GM18505 (cell line): ENCODE data around the gene CYLD.

Source experiments
- ATAC-seq: cut with Tn5 transposase; IDR thresholded peaks from one replicate; pipeline ENCODE4 v1.9.1; 2021; ENCODE audit not compliant: unreplicated experiment
- POLR2A ChIP-seq: IDR thresholded peaks from 4 replicates; pipeline ENCODE4 v1.6.1; 2011; ENCODE audit warnings: borderline replicate concordance; ENCODE audit not compliant: insufficient read depth, insufficient read length; ENCODE audit errors: extremely low read depth

CYLD gene

GRCh38 chr16:50719401-50720337 lies 22.2 kb upstream of the CYLD start:
- TF ChIP-seq POLR2A = no peak
- ATAC-seq = no peak

- ATAC-seq = no peak
- TF ChIP-seq POLR2A = no peak
Observed at GRCh38 chr16:50721549-50722404, 20.1 kb upstream of the CYLD start.

DNA sequence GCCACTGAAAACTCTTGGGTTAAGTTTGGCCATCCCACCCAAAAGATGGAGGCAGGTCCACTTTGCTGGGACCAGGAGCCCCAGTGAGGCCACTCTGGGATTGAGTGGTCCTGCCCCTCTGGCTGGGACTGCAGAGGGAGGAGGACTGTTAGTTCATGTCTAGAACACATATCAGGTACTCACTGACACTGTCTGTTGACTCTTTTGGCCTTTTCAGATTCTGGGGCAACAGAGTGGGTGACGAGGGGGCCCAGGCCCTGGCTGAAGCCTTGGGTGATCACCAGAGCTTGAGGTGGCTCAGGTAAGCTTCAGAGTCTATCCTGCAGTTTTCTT lies 19.5 kb upstream of the CYLD start:
- no peak for ATAC-seq
- TF ChIP-seq POLR2A = no peak

DNA sequence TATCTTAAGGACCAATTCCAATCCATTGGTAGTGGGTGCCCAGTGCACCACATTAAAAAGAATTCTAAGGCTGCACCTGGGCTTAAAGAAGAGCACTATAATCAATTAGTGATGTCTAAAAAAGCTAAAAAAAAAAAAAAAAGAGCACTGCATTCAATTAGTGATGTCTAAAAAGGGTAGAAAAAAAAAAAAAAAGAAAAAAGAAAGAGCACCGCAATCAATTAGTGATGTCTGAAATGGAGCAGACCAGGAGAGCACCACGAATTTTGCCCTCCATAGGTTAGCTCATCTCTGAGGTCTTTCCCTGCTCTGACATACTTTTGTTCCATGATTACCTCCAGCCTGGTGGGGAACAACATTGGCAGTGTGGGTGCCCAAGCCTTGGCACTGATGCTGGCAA lies 18.9 kb upstream of the CYLD start:
- no peak for ATAC-seq
- TF ChIP-seq POLR2A = no peak

DNA sequence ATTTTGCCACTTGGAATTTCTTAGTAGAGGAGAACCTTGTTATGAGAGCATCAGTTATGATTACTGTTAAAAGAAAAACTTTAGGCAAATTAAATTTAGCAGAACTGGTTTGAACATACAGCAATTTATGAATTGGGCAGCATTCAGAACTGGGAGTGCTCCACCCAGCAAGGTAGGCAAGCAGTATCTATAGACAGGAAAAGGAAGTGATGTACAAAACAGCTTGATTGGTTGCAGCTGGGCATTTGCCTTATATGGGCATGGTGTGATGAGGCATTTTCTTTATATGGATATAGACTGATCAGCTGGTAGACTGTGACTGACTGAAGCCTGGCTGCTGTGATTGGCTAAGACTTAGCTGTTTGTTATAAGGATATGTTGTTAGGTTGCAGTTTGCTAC lies 17.6 kb upstream of the CYLD start:
- TF ChIP-seq POLR2A = no peak
- no peak for ATAC-seq

DNA sequence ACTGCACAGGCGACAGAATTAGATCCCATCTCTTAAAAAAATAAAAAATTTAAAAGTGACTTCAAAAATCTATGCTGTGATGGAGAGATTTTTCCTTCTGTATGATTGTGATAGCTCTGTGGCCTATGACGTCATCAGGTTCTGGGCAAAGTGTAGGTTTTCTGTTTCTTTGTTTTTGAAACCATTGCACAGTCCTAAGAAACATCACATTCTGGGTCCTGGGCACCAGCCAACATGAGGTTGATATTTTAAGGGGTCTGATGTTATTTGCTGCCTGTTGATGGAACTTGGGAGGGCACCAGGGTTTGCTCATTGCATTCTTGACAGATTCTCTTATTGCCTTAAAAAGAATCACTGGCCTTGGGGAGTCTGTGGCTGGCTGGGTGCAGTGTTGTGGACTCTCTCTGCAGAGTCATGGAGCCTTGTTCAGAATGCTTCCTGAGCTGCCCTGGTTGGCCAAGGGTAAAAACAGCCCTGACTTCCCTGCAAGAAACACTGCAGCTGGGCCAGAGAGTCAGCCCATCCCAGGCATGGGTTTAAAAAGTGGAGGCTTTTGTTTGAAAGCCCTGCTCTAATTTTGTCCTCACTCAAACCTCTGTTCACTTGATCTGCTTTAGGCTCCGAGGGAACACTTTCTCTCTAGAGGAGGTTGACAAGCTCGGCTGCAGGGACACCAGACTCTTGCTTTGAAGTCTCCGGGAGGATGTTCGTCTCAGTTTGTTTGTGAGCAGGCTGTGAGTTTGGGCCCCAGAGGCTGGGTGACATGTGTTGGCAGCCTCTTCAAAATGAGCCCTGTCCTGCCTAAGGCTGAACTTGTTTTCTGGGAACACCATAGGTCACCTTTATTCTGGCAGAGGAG lies 10.5 kb upstream of the CYLD start:
- no peak for TF ChIP-seq POLR2A
- no peak for ATAC-seq

DNA sequence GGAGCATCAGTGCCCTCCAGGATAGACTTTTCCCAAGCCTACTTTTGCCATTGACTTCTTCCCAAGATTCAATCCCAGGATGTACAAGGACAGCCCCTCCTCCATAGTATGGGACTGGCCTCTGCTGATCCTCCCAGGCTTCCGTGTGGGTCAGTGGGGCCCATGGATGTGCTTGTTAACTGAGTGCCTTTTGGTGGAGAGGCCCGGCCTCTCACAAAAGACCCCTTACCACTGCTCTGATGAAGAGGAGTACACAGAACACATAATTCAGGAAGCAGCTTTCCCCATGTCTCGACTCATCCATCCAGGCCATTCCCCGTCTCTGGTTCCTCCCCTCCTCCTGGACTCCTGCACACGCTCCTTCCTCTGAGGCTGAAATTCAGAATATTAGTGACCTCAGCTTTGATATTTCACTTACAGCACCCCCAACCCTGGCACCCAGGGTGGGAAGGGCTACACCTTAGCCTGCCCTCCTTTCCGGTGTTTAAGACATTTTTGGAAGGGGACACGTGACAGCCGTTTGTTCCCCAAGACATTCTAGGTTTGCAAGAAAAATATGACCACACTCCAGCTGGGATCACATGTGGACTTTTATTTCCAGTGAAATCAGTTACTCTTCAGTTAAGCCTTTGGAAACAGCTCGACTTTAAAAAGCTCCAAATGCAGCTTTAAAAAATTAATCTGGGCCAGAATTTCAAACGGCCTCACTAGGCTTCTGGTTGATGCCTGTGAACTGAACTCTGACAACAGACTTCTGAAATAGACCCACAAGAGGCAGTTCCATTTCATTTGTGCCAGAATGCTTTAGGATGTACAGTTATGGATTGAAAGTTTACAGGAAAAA lies 9.7 kb upstream of the CYLD start:
- ATAC-seq = no peak
- TF ChIP-seq POLR2A = no peak

GRCh38 chr16:50733468-50733867 lies 8.4 kb upstream of the CYLD start:
- no peak for ATAC-seq
- TF ChIP-seq POLR2A = no peak

- TF ChIP-seq POLR2A = no peak
- no peak for ATAC-seq
Observed at GRCh38 chr16:50735629-50736122, 6.2 kb upstream of the CYLD start.

GRCh38 chr16:50736448-50736847 lies 5.4 kb upstream of the CYLD start:
- ATAC-seq = no peak
- no peak for TF ChIP-seq POLR2A

DNA sequence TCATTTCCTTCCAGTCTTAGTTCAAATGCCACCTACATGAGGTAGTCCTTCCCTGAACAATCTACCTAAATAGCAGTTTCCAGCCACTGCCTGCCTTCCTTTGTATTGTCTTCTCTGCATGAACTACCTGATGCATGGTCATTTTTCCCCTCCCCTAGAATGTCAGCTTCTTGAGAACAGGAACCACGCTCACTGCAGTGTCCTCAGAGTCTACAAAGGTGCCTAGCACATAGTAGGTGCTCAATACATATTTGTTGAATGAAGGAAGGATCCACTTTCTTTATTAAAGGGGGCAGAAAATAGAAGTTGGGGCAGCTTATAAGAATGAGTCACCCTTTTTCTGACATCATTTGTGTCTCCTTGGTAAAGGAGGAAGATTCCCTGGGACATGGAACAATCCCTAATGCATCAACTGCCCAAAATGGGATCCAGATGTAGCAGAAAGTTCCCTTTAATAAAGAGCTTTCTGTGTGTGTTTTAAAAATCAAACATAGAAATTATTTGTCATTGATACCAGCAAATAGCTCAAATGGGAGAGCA lies 4.4 kb upstream of the CYLD start:
- no peak for ATAC-seq
- no peak for TF ChIP-seq POLR2A

GRCh38 chr16:50739031-50739430 lies 2.9 kb upstream of the CYLD start:
- no peak for TF ChIP-seq POLR2A
- ATAC-seq = no peak
